EH (cell line): ENCODE results near the gene PRM2.

Experiments used
- DNase-seq: peaks from one replicate; pipeline ENCODE4 v3.0.0-alpha.2; 2015; ENCODE audit warnings: low read depth

The PRM2 gene

GRCh38 chr16:11225677-11226549 lies 50.4 kb downstream of the PRM2 start:
- no peak for DNase-seq
